ENCODE results near the gene ADGRG7. TPM values are rescaled to one million over a fixed set of nuclear protein-coding genes. Genes with fewer than 3 reads are reported as not detected.
"Not testable (repeated sequence)": the region's sequence is repeated elsewhere in the genome, so short reads cannot be mapped to it uniquely, and the experiment has no call there.

The ADGRG7 gene
- total and polyA plus RNA-seq, 2 donors from 2014 or later, result not detected

- no peak for TF ChIP-seq CTCF (IDR thresholded peaks at IDR 0.05; ENCODE audit: borderline replicate concordance, extremely low read depth, insufficient read depth)
These were observed 44.3 kb downstream of the ADGRG7 start for GRCh38 chr3:100653604-100654294.

GRCh38 chr3:100656945-100657344 lies 47.5 kb downstream of the ADGRG7 start:
- DNase-seq (no peak), FAIRE-seq (no peak)
- H3K4me3 ChIP-seq (ENCODE audit: low read length in 3 of 3), result no peak overlapping the region

More at GRCh38 chr3:100653604-100654294, 44.3 kb downstream of the ADGRG7 start:
- Histone ChIP-seq H3K27me3 (ENCODE audit: control insufficient read depth, insufficient read depth, low read length) (no peaks in the 10 kb centered on the region), H3K9me3 (ENCODE audit: control insufficient read depth in 2 of 3, insufficient read depth in 1 of 3, low read length in 3 of 3) (no peaks in the 10 kb centered on the region), H3K27ac (ENCODE audit: low read depth in 2 of 2, low read length in 2 of 2) (no peak overlapping the region), H3K36me3 (ENCODE audit: control insufficient read depth in 2 of 3, insufficient read depth in 3 of 3, low read length in 3 of 3) (no peaks in the 10 kb centered on the region), H3K9ac (ENCODE audit: low read length in 3 of 3) (no peak overlapping the region), H3K4me1 (ENCODE audit: control insufficient read depth in 2 of 3, insufficient read depth in 2 of 3, low read depth in 1 of 3, low read length in 3 of 3) (no peaks in the 10 kb centered on the region), H3K4me3 (ENCODE audit: low read length in 3 of 3) (no peak overlapping the region)
- DNase-seq (no peak), FAIRE-seq (no peak)
- intact Hi-C loops (cut with DNase I), result no loop called here

DNA sequence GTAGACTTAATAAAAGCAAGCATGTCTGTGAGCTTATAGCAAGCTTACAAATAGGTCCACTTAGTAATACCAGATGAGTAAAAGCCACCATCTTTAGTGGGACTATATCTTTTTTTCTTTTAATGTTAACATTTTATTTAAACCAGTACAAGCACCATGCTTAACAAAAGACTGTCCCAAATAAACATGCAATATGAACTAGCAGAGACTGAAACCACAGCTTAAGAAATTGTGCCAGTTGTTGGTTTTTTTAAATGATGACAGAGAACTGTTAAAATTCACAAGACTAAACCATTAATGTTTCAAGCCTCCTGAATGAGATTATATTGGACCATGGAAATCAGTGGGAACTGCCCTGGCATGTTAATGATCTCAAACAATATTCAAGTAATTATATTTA lies 51.9 kb downstream of the ADGRG7 start:
- H3K36me3 ChIP-seq (ENCODE audit: control insufficient read depth in 2 of 3, insufficient read depth in 3 of 3, low read length in 3 of 3); H3K27me3 ChIP-seq (ENCODE audit: control insufficient read depth, insufficient read depth, low read length); FAIRE-seq; H3K4me1 ChIP-seq (ENCODE audit: control insufficient read depth in 2 of 3, insufficient read depth in 2 of 3, low read depth in 1 of 3, low read length in 3 of 3); DNase-seq; H3K9ac ChIP-seq (ENCODE audit: low read length in 3 of 3); intact Hi-C loops (cut with DNase I); H3K27ac ChIP-seq (ENCODE audit: low read depth in 2 of 2, low read length in 2 of 2); H3K9me3 ChIP-seq (ENCODE audit: control insufficient read depth in 2 of 3, insufficient read depth in 1 of 3, low read length in 3 of 3); H3K4me3 ChIP-seq (ENCODE audit: low read length in 3 of 3): not testable (repeated sequence)

More at GRCh38 chr3:100656945-100657344, 47.5 kb downstream of the ADGRG7 start:
- Histone ChIP-seq H3K27me3 (ENCODE audit: control insufficient read depth, insufficient read depth, low read length) (no peaks in the 10 kb centered on the region), H3K27ac (ENCODE audit: low read depth in 2 of 2, low read length in 2 of 2) (no peak overlapping the region), H3K9me3 (ENCODE audit: control insufficient read depth in 2 of 3, insufficient read depth in 1 of 3, low read length in 3 of 3) (no peaks in the 10 kb centered on the region), H3K9ac (ENCODE audit: low read length in 3 of 3) (no peak overlapping the region), H3K4me1 (ENCODE audit: control insufficient read depth in 2 of 3, insufficient read depth in 2 of 3, low read depth in 1 of 3, low read length in 3 of 3) (no peaks in the 10 kb centered on the region), H3K36me3 (ENCODE audit: control insufficient read depth in 2 of 3, insufficient read depth in 3 of 3, low read length in 3 of 3) (no peaks in the 10 kb centered on the region)
- intact Hi-C loops (cut with DNase I), result no loop called here
- no peak for TF ChIP-seq CTCF (IDR thresholded peaks at IDR 0.05; ENCODE audit: borderline replicate concordance, extremely low read depth, insufficient read depth)

GRCh38 chr3:100662113-100662823 lies 52.9 kb downstream of the ADGRG7 start:
- Histone ChIP-seq H3K9ac (ENCODE audit: low read length in 3 of 3) (no peak overlapping the region), H3K27ac (ENCODE audit: low read depth in 2 of 2, low read length in 2 of 2) (no peak overlapping the region), H3K4me1 (ENCODE audit: control insufficient read depth in 2 of 3, insufficient read depth in 2 of 3, low read depth in 1 of 3, low read length in 3 of 3) (no peaks in the 10 kb centered on the region), H3K4me3 (ENCODE audit: low read length in 3 of 3) (no peak overlapping the region), H3K36me3 (ENCODE audit: control insufficient read depth in 2 of 3, insufficient read depth in 3 of 3, low read length in 3 of 3) (no peaks in the 10 kb centered on the region), H3K27me3 (ENCODE audit: control insufficient read depth, insufficient read depth, low read length) (no peaks in the 10 kb centered on the region), H3K9me3 (ENCODE audit: control insufficient read depth in 2 of 3, insufficient read depth in 1 of 3, low read length in 3 of 3) (no peaks in the 10 kb centered on the region)
- DNase-seq (peak in 2 of 5 donors; percentile 6 to 24), FAIRE-seq (no peak)
- TF ChIP-seq CTCF (IDR thresholded peaks at IDR 0.05; ENCODE audit: borderline replicate concordance, extremely low read depth, insufficient read depth), result no peak
- intact Hi-C loops (cut with DNase I), result no loop called here
